Loucy (cell line): Measurements from ENCODE around the gene FMN2.

Experiments used
- EZH2phosphoT487 ChIP-seq: fragments of 200-600 bp; IDR thresholded peaks from 2 replicates; pipeline ENCODE4 v1.6.1; 2018; ENCODE audit warnings: antibody characterized with exemption, mild to moderate bottlenecking, moderate library complexity, borderline replicate concordance
- TF ChIP-seq, protein P1 (sequence below): fragments of 200-600 bp; sonication (generic); conservative IDR thresholded peaks from 2 replicates; pipeline ENCODE4 v1.5.1; 2014; ENCODE audit warnings: mild to moderate bottlenecking, antibody characterized with exemption, low read length

DNA sequence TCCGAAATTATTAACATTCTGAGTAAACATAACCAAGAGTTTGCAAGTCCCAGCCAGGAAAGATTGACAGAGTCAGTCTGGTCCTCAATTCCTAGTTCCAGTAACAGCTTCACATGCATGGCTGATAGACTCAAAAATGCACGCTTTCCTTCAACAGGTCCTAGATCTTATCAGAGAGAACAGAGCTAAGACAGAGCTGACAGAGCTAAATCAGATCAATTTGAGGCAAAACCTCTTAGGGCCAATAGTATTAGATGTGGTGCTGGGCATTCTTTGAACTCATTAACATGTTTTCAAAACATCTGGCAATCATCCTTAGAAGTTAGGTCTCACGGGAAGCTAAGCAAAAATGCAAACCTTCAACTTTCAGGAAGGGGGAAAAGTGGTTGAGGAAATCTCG is 406.2 kb downstream of the FMN2 start:
- no peak for TF ChIP-seq EZH2phosphoT487
- TF ChIP-seq, protein P1, sequence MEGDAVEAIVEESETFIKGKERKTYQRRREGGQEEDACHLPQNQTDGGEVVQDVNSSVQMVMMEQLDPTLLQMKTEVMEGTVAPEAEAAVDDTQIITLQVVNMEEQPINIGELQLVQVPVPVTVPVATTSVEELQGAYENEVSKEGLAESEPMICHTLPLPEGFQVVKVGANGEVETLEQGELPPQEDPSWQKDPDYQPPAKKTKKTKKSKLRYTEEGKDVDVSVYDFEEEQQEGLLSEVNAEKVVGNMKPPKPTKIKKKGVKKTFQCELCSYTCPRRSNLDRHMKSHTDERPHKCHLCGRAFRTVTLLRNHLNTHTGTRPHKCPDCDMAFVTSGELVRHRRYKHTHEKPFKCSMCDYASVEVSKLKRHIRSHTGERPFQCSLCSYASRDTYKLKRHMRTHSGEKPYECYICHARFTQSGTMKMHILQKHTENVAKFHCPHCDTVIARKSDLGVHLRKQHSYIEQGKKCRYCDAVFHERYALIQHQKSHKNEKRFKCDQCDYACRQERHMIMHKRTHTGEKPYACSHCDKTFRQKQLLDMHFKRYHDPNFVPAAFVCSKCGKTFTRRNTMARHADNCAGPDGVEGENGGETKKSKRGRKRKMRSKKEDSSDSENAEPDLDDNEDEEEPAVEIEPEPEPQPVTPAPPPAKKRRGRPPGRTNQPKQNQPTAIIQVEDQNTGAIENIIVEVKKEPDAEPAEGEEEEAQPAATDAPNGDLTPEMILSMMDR: no peak
